Stimulated activated memory B cell treated with anti-CD40 and anti-IgM and Interleukin-4, amounts not matched to agents 10 μg/mL and 1 μg/mL and 100 μg/mL, for 72 hours (primary cell): ENCODE results near the gene GLIS1.

Experiments
- ATAC-seq: fragments of 150-1000 bp; cut with Tn5 transposase; 2 replicates; pipeline ENCODE4 v1.10.0; 2021
- H3K27ac Mint-ChIP-seq: one replicate; pipeline ENCODE4 v1.8.0; 2022; ENCODE audit warnings: mild to moderate bottlenecking, mixed read lengths
- H3K27me3 Mint-ChIP-seq: one replicate; pipeline ENCODE4 v1.8.0; 2022; ENCODE audit warnings: mixed read lengths
- H3K36me3 Mint-ChIP-seq: one replicate; pipeline ENCODE4 v1.8.0; 2022; ENCODE audit warnings: mixed read lengths
- H3K4me1 Mint-ChIP-seq: one replicate; pipeline ENCODE4 v1.8.0; 2022; ENCODE audit warnings: mixed read lengths
- H3K4me3 Mint-ChIP-seq: one replicate; pipeline ENCODE4 v1.8.0; 2022; ENCODE audit warnings: mild to moderate bottlenecking, moderate library complexity, mixed read lengths
- H3K9me3 Mint-ChIP-seq: one replicate; pipeline ENCODE4 v1.8.0; 2022; ENCODE audit warnings: mixed read lengths

GLIS1 gene

GRCh38 chr1:53666566-53666965 is 72.4 kb downstream of the GLIS1 start:
- ATAC-seq = no peak
- no peaks in the 10 kb centered on the region for H3K27me3 Mint-ChIP-seq
- H3K36me3 Mint-ChIP-seq = no peaks in the 10 kb centered on the region
- no peak overlapping the region for H3K27ac Mint-ChIP-seq
- H3K4me3 Mint-ChIP-seq = no peak overlapping the region
- no peaks in the 10 kb centered on the region for H3K9me3 Mint-ChIP-seq
- H3K4me1 Mint-ChIP-seq = no peaks in the 10 kb centered on the region

DNA sequence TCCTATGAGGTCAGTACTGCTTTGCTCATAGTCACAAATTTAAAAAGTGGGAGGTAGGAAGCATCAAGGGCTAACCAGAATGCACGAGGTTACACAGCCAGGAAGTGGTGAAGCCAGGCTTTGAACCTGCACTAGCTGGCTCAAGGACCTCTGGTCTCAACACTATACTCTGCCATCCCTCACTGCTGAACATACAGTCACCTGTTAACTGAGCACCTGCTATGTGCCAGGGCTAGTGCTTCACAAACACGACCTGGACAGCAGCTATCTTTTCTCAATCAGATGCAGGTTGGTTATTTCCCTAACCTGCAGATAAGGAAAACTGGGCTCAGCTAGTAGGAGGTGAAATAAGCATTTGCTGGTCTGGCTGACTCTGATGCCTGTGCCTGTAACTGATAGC is 73.0 kb downstream of the GLIS1 start:
- Mint-ChIP-seq H3K27ac (no peak overlapping the region), H3K36me3 (no peaks in the 10 kb centered on the region), H3K27me3 (no peaks in the 10 kb centered on the region), H3K4me1 (no peaks in the 10 kb centered on the region), H3K4me3 (no peak overlapping the region), H3K9me3 (no peaks in the 10 kb centered on the region)
- no peak for ATAC-seq

GRCh38 chr1:53663529-53664300 is 75.2 kb downstream of the GLIS1 start:
- Mint-ChIP-seq H3K36me3 (no peaks in the 10 kb centered on the region), H3K27me3 (no peaks in the 10 kb centered on the region), H3K27ac (no peak overlapping the region), H3K9me3 (no peaks in the 10 kb centered on the region), H3K4me1 (no peaks in the 10 kb centered on the region), H3K4me3 (no peak overlapping the region)
- ATAC-seq = no peak

DNA sequence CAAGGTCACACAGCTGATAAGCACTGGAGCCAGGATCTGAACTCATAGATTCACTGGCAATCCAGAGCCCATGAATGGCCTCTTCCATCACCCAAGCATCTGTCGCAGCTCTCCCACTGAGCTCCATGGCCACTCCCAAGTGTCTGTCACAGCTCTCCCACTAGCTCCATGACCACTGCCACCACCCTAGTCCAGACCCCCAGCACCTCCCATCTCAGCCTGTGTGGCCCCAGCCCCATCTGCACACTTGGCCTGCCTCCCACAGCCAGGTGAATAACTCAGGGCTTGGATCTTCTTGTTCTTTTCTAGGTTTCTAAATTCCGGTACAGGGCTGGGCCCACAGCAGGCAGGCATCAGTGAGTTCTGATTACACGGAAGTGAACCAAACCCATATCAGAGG is 76.0 kb downstream of the GLIS1 start:
- Mint-ChIP-seq H3K36me3 (no peaks in the 10 kb centered on the region), H3K27me3 (no peaks in the 10 kb centered on the region), H3K4me1 (no peaks in the 10 kb centered on the region), H3K4me3 (no peak overlapping the region), H3K9me3 (no peaks in the 10 kb centered on the region), H3K27ac (no peak overlapping the region)
- ATAC-seq = no peak

DNA sequence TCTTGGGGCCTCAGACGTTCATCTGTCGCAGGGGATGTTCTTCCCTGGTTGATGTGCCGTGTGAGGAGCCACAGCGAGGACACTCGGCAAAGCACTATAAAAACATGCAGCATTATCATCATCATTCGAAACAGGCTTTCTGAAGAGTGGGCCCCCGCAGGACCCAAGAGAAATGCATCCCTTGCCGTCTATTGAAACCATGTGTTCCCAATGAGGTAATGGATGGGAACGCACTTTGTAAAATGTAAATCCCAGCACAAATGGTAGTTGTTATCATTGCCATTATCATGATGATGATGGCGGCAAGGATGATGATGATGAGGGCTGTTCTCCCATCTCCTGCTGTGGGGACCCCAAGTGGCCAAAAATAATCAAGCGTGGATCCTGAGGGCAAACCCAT is 76.8 kb downstream of the GLIS1 start:
- H3K4me3 Mint-ChIP-seq = no peak overlapping the region
- no peak overlapping the region for H3K27ac Mint-ChIP-seq
- ATAC-seq = no peak

GRCh38 chr1:53661496-53661895 is 77.5 kb downstream of the GLIS1 start:
- ATAC-seq = no peak
- H3K9me3 Mint-ChIP-seq = no peaks in the 10 kb centered on the region
- H3K27me3 Mint-ChIP-seq = no peaks in the 10 kb centered on the region

More for the DNA sequence above, 76.8 kb downstream of the GLIS1 start:
- H3K27me3 Mint-ChIP-seq = no peaks in the 10 kb centered on the region
- no peaks in the 10 kb centered on the region for H3K36me3 Mint-ChIP-seq
- no peaks in the 10 kb centered on the region for H3K9me3 Mint-ChIP-seq
- H3K4me1 Mint-ChIP-seq = no peaks in the 10 kb centered on the region

DNA sequence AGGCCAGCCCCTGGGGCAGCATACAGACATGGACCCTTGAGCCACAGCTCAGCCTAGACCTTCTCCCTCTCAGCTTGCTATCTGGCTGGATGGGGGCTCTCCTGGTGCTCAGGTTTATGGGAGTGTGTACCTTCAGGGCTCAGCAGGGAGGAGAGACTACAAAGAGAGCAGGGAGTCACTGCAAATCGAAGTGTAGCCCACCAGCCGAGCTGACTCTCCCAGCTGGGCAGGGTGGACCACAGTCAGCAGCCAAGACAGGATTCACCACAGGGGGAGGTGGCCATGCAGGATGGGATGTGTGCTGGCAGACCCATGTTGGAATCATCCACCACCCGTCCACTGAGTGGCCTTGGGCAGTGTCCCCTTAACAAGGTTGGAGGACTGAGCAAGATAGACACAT is 78.3 kb downstream of the GLIS1 start:
- no peak overlapping the region for H3K27ac Mint-ChIP-seq
- H3K27me3 Mint-ChIP-seq = no peaks in the 10 kb centered on the region
- H3K4me3 Mint-ChIP-seq = no peak overlapping the region
- no peaks in the 10 kb centered on the region for H3K4me1 Mint-ChIP-seq
- H3K9me3 Mint-ChIP-seq = no peaks in the 10 kb centered on the region
- ATAC-seq = no peak
- H3K36me3 Mint-ChIP-seq = no peaks in the 10 kb centered on the region

More at GRCh38 chr1:53661496-53661895, 77.5 kb downstream of the GLIS1 start:
- H3K36me3 Mint-ChIP-seq = no peaks in the 10 kb centered on the region
- H3K4me1 Mint-ChIP-seq = no peaks in the 10 kb centered on the region
- no peak overlapping the region for H3K4me3 Mint-ChIP-seq
- H3K27ac Mint-ChIP-seq = no peak overlapping the region

GRCh38 chr1:53659436-53659835 is 79.5 kb downstream of the GLIS1 start:
- no peaks in the 10 kb centered on the region for H3K9me3 Mint-ChIP-seq
- H3K27ac Mint-ChIP-seq = no peak overlapping the region
- H3K4me3 Mint-ChIP-seq = no peak overlapping the region
- H3K27me3 Mint-ChIP-seq = peaks cover 6% of the 10 kb centered on the region
- no peaks in the 10 kb centered on the region for H3K4me1 Mint-ChIP-seq
- ATAC-seq = no peak
- no peaks in the 10 kb centered on the region for H3K36me3 Mint-ChIP-seq

DNA sequence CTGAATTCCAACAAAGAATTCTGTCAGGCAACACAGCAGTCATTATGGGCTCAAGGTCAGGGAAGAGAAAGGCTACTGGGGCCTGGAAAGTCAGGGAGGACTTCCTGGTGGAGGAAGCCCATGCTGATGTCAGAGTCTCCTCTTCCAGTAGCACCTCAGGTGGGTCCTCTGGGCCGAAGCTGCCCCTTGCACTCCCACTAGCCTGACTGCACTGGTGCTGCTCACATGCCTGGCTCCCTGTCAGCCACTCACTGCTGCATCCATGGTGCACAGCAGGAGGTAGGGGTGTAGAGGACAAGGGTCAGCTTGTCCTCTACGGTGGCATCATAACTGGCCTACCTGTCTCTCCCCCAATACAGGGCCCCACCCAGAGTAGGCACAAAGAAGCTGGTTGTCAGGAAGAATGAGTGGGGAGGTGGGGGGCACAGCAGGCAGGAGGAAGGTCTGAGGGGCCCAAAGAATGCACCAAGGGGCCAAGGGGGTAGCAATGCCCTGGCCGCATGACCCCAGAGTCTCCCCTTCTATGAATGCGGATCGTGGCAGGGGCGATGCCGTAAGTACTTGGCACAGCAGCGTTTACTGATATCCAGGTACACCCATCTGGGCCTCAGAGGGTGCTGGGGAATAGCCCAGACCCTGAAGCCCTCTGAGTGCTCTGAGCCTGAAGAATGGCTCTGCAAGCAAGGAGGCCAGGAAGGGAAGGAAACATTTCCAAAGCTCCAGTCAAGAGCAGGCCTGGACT is 80.3 kb downstream of the GLIS1 start:
- Mint-ChIP-seq H3K9me3 (no peaks in the 10 kb centered on the region), H3K36me3 (no peaks in the 10 kb centered on the region), H3K4me3 (no peak overlapping the region), H3K27ac (no peak overlapping the region), H3K4me1 (no peaks in the 10 kb centered on the region), H3K27me3 (peaks cover 12% of the 10 kb centered on the region)
- no peak for ATAC-seq

DNA sequence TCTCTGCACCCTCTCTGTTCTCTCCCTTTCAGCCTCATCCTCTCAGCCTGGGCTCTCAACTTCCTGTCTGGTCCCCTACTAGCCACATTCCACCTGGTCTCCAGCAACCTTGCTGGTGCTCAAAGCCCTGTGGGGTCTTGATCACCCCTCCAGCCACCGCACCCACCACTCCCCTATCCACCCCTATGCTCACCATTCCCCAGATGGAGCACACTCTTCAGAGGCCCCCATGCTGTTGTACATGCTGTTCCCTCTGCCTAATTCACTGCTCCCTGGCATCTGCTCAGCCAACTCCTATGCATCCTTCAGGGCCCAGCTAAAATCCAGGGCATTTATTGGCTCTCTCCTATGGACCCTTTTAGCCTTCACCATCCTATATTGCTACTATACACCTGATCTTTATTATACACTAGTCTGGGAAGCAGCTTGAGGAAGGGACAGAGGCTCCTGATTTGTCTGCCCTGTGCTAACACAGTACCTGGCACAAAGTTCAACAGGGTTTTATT is 81.0 kb downstream of the GLIS1 start:
- Mint-ChIP-seq H3K36me3 (no peaks in the 10 kb centered on the region), H3K27ac (no peak overlapping the region), H3K4me3 (no peak overlapping the region), H3K27me3 (peaks cover 12% of the 10 kb centered on the region), H3K9me3 (no peaks in the 10 kb centered on the region), H3K4me1 (no peaks in the 10 kb centered on the region)
- ATAC-seq = no peak

GRCh38 chr1:53657531-53657805 is 81.5 kb downstream of the GLIS1 start:
- no peak overlapping the region for H3K27ac Mint-ChIP-seq
- H3K4me1 Mint-ChIP-seq = no peaks in the 10 kb centered on the region
- peaks cover 12% of the 10 kb centered on the region for H3K27me3 Mint-ChIP-seq
- H3K36me3 Mint-ChIP-seq = no peaks in the 10 kb centered on the region
- ATAC-seq = no peak
- no peak overlapping the region for H3K4me3 Mint-ChIP-seq
- no peaks in the 10 kb centered on the region for H3K9me3 Mint-ChIP-seq

- no peaks in the 10 kb centered on the region for H3K9me3 Mint-ChIP-seq
- no peak for ATAC-seq
- H3K4me3 Mint-ChIP-seq = no peak overlapping the region
- no peaks in the 10 kb centered on the region for H3K36me3 Mint-ChIP-seq
- no peak overlapping the region for H3K27ac Mint-ChIP-seq
- peaks cover 12% of the 10 kb centered on the region for H3K27me3 Mint-ChIP-seq
- H3K4me1 Mint-ChIP-seq = no peaks in the 10 kb centered on the region
Observed at GRCh38 chr1:53656747-53657530, 82.0 kb downstream of the GLIS1 start.

DNA sequence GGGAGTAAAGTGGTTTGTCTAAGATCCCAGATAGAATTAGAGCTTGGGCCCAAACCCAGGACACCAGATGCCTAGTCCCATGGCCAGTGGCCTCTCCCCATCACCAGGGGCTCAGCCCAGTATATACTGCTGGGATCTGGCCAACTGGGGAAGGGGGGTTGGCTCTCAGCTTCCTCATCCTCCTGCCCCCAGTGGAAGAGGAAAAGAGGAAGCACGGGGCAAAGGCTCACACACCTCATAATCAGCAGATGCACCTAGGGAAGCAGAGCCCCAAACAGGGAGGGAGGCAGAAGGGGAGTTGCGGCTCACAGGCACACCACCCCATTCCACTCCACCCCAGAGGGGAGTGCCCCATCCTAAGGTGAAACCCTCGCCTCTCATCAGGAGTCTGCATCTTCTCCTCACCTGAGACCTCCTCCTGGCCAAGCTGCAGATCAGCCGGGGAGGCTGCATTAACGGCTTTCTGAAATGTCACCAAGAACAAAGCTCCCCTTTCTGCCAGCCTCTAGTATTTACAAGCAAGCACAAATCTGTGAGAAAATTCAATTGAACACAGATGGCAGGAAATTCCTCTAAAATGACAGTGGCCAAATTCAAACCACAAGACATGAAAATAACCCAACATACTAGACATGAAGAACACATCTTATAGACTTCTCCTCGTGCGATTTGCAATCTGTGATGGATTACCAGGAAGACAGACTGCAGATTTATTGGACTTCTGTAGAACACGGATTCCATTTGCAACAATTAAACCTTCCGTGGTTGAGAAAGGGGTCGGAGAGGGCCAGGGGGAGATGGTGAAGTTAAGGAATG is 82.8 kb downstream of the GLIS1 start:
- Mint-ChIP-seq H3K27ac (no peak overlapping the region), H3K36me3 (no peaks in the 10 kb centered on the region)
- ATAC-seq = no peak

DNA sequence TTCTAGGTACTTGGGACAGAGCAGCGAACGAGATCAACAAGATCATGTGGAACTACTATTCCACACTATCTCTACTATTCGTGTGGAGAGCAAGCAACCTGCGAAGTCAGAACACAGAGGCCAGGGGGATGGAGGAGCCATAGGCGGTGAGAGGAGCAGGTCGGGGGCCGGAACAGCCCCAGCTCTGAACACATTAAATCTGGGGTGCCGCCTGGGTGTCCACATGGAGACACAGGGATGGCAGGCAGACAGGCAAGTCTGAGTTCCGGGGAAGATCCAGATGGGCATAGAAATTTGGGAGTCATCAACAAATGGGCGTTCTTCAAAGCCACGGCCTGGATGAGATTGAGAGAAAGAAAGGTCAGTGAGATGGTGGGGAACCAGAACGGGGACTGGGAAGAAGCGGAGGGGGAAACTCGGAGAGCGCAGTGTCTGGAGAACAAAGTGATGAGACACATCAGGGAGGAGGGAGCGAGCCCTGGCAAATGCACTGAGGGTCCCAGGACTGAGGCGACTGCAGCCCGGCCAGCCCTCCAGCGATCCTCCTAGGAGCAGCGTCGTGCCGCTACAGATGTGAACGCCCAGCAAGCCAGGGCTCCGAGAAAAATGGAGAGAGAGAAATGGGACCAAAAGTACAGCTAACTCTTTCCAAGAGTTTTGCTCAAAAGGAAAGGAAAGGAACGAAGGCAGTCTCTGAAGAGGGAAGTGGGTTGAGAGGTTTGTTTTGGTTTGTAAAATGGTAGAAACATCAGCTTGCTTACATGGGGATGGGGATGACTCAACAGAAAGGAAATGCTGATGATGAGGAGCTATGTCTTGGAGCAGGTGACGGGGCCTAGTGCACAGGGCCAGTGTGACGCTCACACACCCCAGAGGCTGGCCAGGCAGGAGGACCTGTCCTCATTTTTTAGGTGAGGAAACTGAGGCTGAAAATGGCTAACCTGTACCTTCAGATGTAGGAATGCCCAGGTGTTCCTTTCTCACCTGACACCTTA is 84.5 kb downstream of the GLIS1 start:
- Mint-ChIP-seq H3K27me3 (peaks cover 12% of the 10 kb centered on the region), H3K27ac (no peak overlapping the region), H3K36me3 (no peaks in the 10 kb centered on the region), H3K4me3 (no peak overlapping the region), H3K4me1 (no peaks in the 10 kb centered on the region), H3K9me3 (no peaks in the 10 kb centered on the region)
- no peak for ATAC-seq

More for the DNA sequence above, 82.8 kb downstream of the GLIS1 start:
- no peaks in the 10 kb centered on the region for H3K4me1 Mint-ChIP-seq
- H3K9me3 Mint-ChIP-seq = no peaks in the 10 kb centered on the region
- peaks cover 12% of the 10 kb centered on the region for H3K27me3 Mint-ChIP-seq
- no peak overlapping the region for H3K4me3 Mint-ChIP-seq
